Upper lobe of left lung (tissue), 6 donors: ENCODE results near the gene LRCOL1. TPM values are rescaled to one million over a fixed set of nuclear protein-coding genes. Genes with fewer than 3 reads are reported as not detected.

Experiments
- ATAC-seq, 2 donors: fragments of 200-7000 bp; cut with Tn5 transposase; one replicate each; pipeline ENCODE4 v1.9.1; 2022; ENCODE audit warnings: mild to moderate bottlenecking in 2 of 2, moderate library complexity in 2 of 2; ENCODE audit not compliant: low FRiP score in 2 of 2
- DNase-seq, 2 donors: peaks; one replicate each; pipeline ENCODE4 v3.0.0-alpha.2; 2019 to 2020
- H3K27ac ChIP-seq, 4 donors: fragments of 200-600 bp; sonication (generic); one replicate each; pipeline ENCODE4 v1.5.1; 2016 to 2019
- H3K27me3 ChIP-seq, 4 donors: fragments of 200-600 bp; sonication (generic); one replicate each; pipeline ENCODE4 v1.5.1; 2017 to 2019
- H3K36me3 ChIP-seq, 4 donors: fragments of 200-600 bp; sonication (generic); one replicate each; pipeline ENCODE4 v1.5.1; 2016 to 2019
- H3K4me1 ChIP-seq, 4 donors: fragments of 200-600 bp; sonication (generic); one replicate each; pipeline ENCODE4 v1.5.1; 2018 to 2019
- H3K4me3 ChIP-seq, 4 donors: fragments of 200-600 bp; sonication (generic); one replicate each; pipeline ENCODE4 v1.5.1; 2017 to 2019; ENCODE audit warnings: mild to moderate bottlenecking in 2 of 4, moderate library complexity in 1 of 4
- H3K9me3 ChIP-seq, 4 donors: fragments of 200-600 bp; sonication (generic); one replicate each; pipeline ENCODE4 v1.5.1; 2018 to 2019
- CTCF ChIP-seq, 6 experiments: fragments of 450-650 bp in 4 of 6; fragments of 200-600 bp in 2 of 6; sonication (generic) in 2 of 6; IDR thresholded peaks; one replicate each; pipeline ENCODE4 v1.5.1; 2016 to 2019; ENCODE audit warnings: antibody characterized with exemption in 6 of 6
- EP300 ChIP-seq, 4 donors: sonication (generic); formaldehyde crosslinking; IDR thresholded peaks; one replicate each; pipeline ENCODE4 v1.5.1; 2017; ENCODE audit warnings: antibody characterized with exemption in 4 of 4, control low read depth in 2 of 4
- POLR2A ChIP-seq, 4 donors: fragments of 450-650 bp; IDR thresholded peaks; one replicate each; pipeline ENCODE4 v1.5.1; 2016 to 2017; ENCODE audit warnings: antibody characterized with exemption in 4 of 4, mild to moderate bottlenecking in 2 of 4
- POLR2AphosphoS5 ChIP-seq, 2 donors: sonication (generic); formaldehyde crosslinking; IDR thresholded peaks; one replicate each; pipeline ENCODE4 v1.5.1; 2017; ENCODE audit warnings: antibody characterized with exemption in 2 of 2
- WGBS, 2 donors: methylation state at CpG; one replicate each; pipeline ENCODE4 v1.1.5; 2017 to 2018; 5-methylcytosine and 5-hydroxymethylcytosine counted together
- total RNA-seq, 6 donors: library from RNA; depleted of rRNA in 4 of 6; stranded (reverse); fragments of >200 nt in 4 of 6; gene quantifications; one replicate each; pipeline versions ENCODE4 v1.1.0 to v1.2.1, GENCODE V29; 2016 to 2021
- donor health status: DM: no; HTN: no; CAD: no; lungs with moderate emphysema.
- donor health status: DM: no; HTN: yes; CAD: no; lungs with severe emphysema.

The LRCOL1 gene
- total RNA-seq, 6 donors from 2014 or later: 0.92 to 3.7 TPM; not detected in 4

- Histone ChIP-seq H3K27me3 (no peaks in the 10 kb centered on the region), H3K9me3 (no peaks in the 10 kb centered on the region), H3K4me3 (peak overlapping the region in 3 of 4 donors; percentile 21 to 30 (median 29)), H3K36me3 (no peaks in the 10 kb centered on the region), H3K4me1 (peaks cover 4 to 14% (median 8%) of the 10 kb centered on the region in 4 donors), H3K27ac (peak overlapping the region in 2 of 4 donors; percentile 25 to 43)
- WGBS, 2 donors: 47 to 52% methylated on average over 16 to 18 of the region's 18 CpGs
- TF ChIP-seq POLR2A (IDR thresholded peaks at IDR 0.05) (no peak), EP300 (IDR thresholded peaks at IDR 0.05) (no peak), CTCF (IDR thresholded peaks at IDR 0.05) (no peak), POLR2AphosphoS5 (IDR thresholded peaks at IDR 0.05) (no peak)
- DNase-seq (peak in 1 of 2 donors; percentile 81), ATAC-seq (peak in 1 of 2 donors; percentile 12)
Measured at GRCh38 chr12:132593521-132593920, 16.9 kb downstream of the LRCOL1 start.

DNA sequence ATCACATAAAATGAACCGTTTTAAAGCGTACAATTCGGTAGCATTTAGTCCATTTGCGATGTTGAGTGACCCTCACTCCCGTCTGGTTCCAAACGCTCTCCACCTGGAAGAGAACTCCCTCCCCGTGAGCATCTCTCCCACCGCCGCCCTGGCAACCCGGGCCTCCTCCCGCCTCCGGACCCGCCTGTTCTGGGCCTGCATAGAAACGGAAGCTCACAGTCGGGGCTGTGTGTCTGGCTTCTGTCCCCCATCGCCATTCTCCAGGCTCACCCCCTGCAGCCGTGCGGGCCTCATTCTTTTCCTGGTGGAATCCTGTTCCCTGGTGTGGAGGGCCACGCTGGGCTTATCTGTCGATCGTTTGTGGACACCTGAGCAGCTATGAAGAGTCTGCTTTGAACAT, 17.3 kb downstream of the LRCOL1 start:
- Histone ChIP-seq H3K4me1 (peaks cover 4 to 13% (median 8%) of the 10 kb centered on the region in 4 donors), H3K9me3 (no peaks in the 10 kb centered on the region), H3K36me3 (no peaks in the 10 kb centered on the region), H3K27ac (no peak overlapping the region), H3K4me3 (no peak overlapping the region), H3K27me3 (no peaks in the 10 kb centered on the region)
- ATAC-seq (no peak), DNase-seq (peak in 1 of 2 donors; percentile 67)
- no peak for TF ChIP-seq CTCF (IDR thresholded peaks at IDR 0.05)
- no peak for TF ChIP-seq EP300 (IDR thresholded peaks at IDR 0.05)
- TF ChIP-seq POLR2AphosphoS5 (IDR thresholded peaks at IDR 0.05): no peak
- TF ChIP-seq POLR2A (IDR thresholded peaks at IDR 0.05): no peak
- 84 to 87% methylated on average over 21 of the region's 21 CpGs for WGBS, 2 donors

DNA sequence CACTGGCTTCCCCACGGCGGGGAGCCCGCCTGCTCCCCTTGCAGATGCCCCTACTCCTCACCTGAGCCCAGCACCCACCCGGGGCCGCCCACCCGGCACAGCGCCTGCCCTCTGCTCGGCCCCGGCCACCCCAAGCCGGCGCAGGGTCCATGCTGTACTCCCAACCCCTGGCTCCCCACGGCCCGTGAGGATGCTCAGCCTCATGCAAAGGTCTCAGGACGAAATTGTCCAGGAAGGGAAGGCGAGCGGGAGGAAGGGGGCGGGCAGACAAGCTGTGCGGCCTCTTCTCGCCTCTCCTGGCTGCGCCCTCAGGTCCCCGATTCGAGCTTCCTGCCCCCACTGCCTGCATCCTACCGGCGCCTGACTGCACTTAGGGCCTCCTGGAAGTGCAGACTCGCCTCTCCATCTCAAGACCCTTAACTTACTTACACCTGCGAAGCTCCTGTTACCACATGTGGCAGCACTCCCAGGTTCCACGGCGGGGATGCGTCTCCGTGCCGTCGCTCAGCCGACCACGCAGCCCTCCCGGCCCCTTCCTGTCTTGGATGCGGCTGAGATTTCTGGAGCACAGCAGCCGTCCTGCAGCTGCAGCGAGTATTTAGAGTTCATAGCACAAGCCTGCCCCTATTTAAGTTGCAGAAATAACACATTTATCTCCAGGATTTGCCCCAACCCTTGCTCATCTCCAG, 18.0 kb downstream of the LRCOL1 start:
- WGBS, 2 donors: 84 to 90% methylated on average over 26 to 38 of the region's 38 CpGs
- TF ChIP-seq POLR2AphosphoS5 (IDR thresholded peaks at IDR 0.05) (no peak), CTCF (IDR thresholded peaks at IDR 0.05) (no peak), EP300 (IDR thresholded peaks at IDR 0.05) (no peak), POLR2A (IDR thresholded peaks at IDR 0.05) (no peak)
- Histone ChIP-seq H3K4me3 (no peak overlapping the region), H3K27me3 (no peaks in the 10 kb centered on the region), H3K4me1 (peaks cover 4 to 13% (median 8%) of the 10 kb centered on the region in 4 donors), H3K9me3 (no peaks in the 10 kb centered on the region), H3K27ac (no peak overlapping the region), H3K36me3 (no peaks in the 10 kb centered on the region)
- peak in 1 of 2 donors; percentile 80 for DNase-seq
- ATAC-seq: no peak

- Histone ChIP-seq H3K27me3 (no peaks in the 10 kb centered on the region), H3K4me3 (no peak overlapping the region), H3K27ac (no peak overlapping the region), H3K36me3 (no peaks in the 10 kb centered on the region), H3K4me1 (peaks cover 4 to 13% (median 8%) of the 10 kb centered on the region in 4 donors), H3K9me3 (no peaks in the 10 kb centered on the region)
- ATAC-seq (no peak), DNase-seq (peak in 1 of 2 donors; percentile 73)
- WGBS, 2 donors: 92 to 94% methylated on average over 44 to 45 of the region's 45 CpGs
- TF ChIP-seq CTCF (IDR thresholded peaks at IDR 0.05) (no peak), EP300 (IDR thresholded peaks at IDR 0.05) (no peak), POLR2AphosphoS5 (IDR thresholded peaks at IDR 0.05) (no peak), POLR2A (IDR thresholded peaks at IDR 0.05) (no peak)
Measured at GRCh38 chr12:132591107-132591935, 19.1 kb downstream of the LRCOL1 start.
